Adrenal gland (tissue), 12 donors: ENCODE data around the gene SERPINE1. TPM values are rescaled to one million over a fixed set of nuclear protein-coding genes. Genes with fewer than 3 reads are reported as not detected.
A peak's percentile ranks its signal among the peaks of the same experiment; 100 is the strongest.

Experiments
- DNase-seq, 7 donors: peaks; one replicate each; pipeline ENCODE4 v3.0.0-alpha.2; 2019 to 2020
- H3K27ac ChIP-seq, 5 donors: fragments of 200-600 bp; sonication (generic) in 4 of 5; 1 replicate in 3 of 5; 2 replicates in 2 of 5; pipeline versions ENCODE4 v1.5.1 to v1.8.0; 2016 to 2020; ENCODE audit warnings: mild to moderate bottlenecking in 1 of 5
- H3K27me3 ChIP-seq: fragments of 200-600 bp; 2 replicates; pipeline ENCODE4 v1.8.0; 2021
- H3K36me3 ChIP-seq, 2 donors: fragments of 200-600 bp; replicated peaks in 1 of 2; 1 replicate in 1 of 2; 2 replicates in 1 of 2; pipeline versions ENCODE4 v1.5.1 to v1.8.0; 2018 to 2022
- H3K4me1 ChIP-seq, 2 donors: fragments of 200-600 bp; replicated peaks in 1 of 2; 1 replicate in 1 of 2; 2 replicates in 1 of 2; pipeline versions ENCODE4 v1.5.1 to v1.8.0; 2018 to 2021
- H3K4me3 ChIP-seq, 4 donors: fragments of 200-600 bp; sonication (generic) in 3 of 4; one replicate each; pipeline ENCODE4 v1.5.1; 2016 to 2018
- H3K9me3 ChIP-seq, 3 donors: fragments of 200-600 bp; sonication (generic) in 1 of 3; replicated peaks in 1 of 3; 1 replicate in 2 of 3; 2 replicates in 1 of 3; pipeline versions ENCODE4 v1.5.1 to v1.8.0; 2016 to 2021
- CTCF ChIP-seq, 6 experiments: fragments of 450-650 bp in 4 of 6; fragments of 200-600 bp in 2 of 6; sonication (generic) in 1 of 6; IDR thresholded peaks; 1 replicate in 5 of 6; 2 replicates in 1 of 6; pipeline versions ENCODE4 v1.5.1 to v1.8.0; 2016 to 2021; ENCODE audit warnings: antibody characterized with exemption in 6 of 6, mild to moderate bottlenecking in 2 of 6, moderate library complexity in 1 of 6
- POLR2A ChIP-seq, 2 donors: fragments of 450-650 bp; IDR thresholded peaks; one replicate each; pipeline ENCODE4 v1.6.1; 2017; ENCODE audit warnings: antibody characterized with exemption in 2 of 2, mild to moderate bottlenecking in 2 of 2, moderate library complexity in 1 of 2
- WGBS, 4 donors: extraction: QIAGEN DNeasy Blood & Tissue Kit in 2 of 4; methylation state at CpG; one replicate each; pipeline versions ENCODE4 v1.1.5 to v1.1.7; 2013 to 2017; 5-methylcytosine and 5-hydroxymethylcytosine counted together
- intact Hi-C, 2 donors: fragments of 100-400 bp; cut with DNase I; formaldehyde crosslinking; loops; one replicate each; pipeline versions ENCODE4 v1.14.1 to v1.15.0; 2022 to 2023
- polyA plus RNA-seq, 3 donors: library from polyadenylated mRNA; stranded (reverse); fragments of 200-250 nt in 2 of 3; fragments of 350-450 nt in 1 of 3; fragmentation: Illumina TruSeq in 1 of 3; extraction: RNeasy Lipid Tissue Mini Kit (QIAGEN cat#74804) in 1 of 3; gene quantifications; one replicate each; pipeline ENCODE4 v1.2.3, GENCODE V29; 2013 to 2014
- total RNA-seq, 9 donors: library from RNA; depleted of rRNA in 4 of 9; stranded (reverse); fragments of >200 nt in 4 of 9; fragments of 120-200 nt in 1 of 9; fragmentation: NEBNext Ultra II Directional in 1 of 9; extraction: Animal tissue kit (Norgen Biotek cat#: 25700) in 1 of 9; gene quantifications; one replicate each; pipeline versions ENCODE4 v1.1.0 to v1.2.4, GENCODE V29; 2013 to 2023
- donor health status: healthy with polysubstance abuse.
- donor health status: Bipolar disorder and iron deficiency.
- donor health status: DM: yes; HTN: yes; CAD: no.
- donor health status: DM: no; HTN: no; CAD: no.
- donor health status: DM: no; HTN: no; CAD: no.
- donor health status: DM: yes; HTN: yes; CAD: no.

Gene SERPINE1
- total and polyA plus RNA-seq, 12 donors, result 4.8 to 118 (median 20.9) TPM

DNA sequence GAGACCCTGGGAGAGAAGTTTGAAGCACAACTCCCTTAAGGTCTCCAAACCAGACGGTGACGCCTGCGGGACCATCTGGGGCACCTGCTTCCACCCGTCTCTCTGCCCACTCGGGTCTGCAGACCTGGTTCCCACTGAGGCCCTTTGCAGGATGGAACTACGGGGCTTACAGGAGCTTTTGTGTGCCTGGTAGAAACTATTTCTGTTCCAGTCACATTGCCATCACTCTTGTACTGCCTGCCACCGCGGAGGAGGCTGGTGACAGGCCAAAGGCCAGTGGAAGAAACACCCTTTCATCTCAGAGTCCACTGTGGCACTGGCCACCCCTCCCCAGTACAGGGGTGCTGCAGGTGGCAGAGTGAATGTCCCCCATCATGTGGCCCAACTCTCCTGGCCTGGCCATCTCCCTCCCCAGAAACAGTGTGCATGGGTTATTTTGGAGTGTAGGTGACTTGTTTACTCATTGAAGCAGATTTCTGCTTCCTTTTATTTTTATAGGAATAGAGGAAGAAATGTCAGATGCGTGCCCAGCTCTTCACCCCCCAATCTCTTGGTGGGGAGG lies 10.8 kb downstream of the SERPINE1 start:
- DNase-seq, result no peak
- Histone ChIP-seq H3K9me3 (no peaks in the 10 kb centered on the region), H3K27ac (peak overlapping the region; percentile 27 to 89 (median 53)), H3K4me1 (peaks cover 0 to 15% of the 10 kb centered on the region in 2 donors), H3K27me3 (no peaks in the 10 kb centered on the region), H3K4me3 (peak overlapping the region in 1 of 4 donors; percentile 31), H3K36me3 (no peaks in the 10 kb centered on the region)
- intact Hi-C loops, result loop anchor here in 1 of 2 donors (2.0 kb wide), 1 partner anchor 49 kb away; no protein-coding TSS in a partner anchor
- no peak for TF ChIP-seq POLR2A (IDR thresholded peaks at IDR 0.05)
- no peak for TF ChIP-seq CTCF (IDR thresholded peaks at IDR 0.05)
- WGBS, 4 donors, result 68 to 71% (median 69%) methylated on average over 5 to 9 of the region's 9 CpGs

GRCh38 chr7:101138213-101138870 lies 11.4 kb downstream of the SERPINE1 start:
- TF ChIP-seq CTCF (IDR thresholded peaks at IDR 0.05) (peak; percentile 77 to 98 (median 84)), POLR2A (IDR thresholded peaks at IDR 0.05) (peak in 1 of 2 donors; percentile 25)
- Histone ChIP-seq H3K27ac (peak overlapping the region; percentile 27 to 89 (median 53)), H3K36me3 (no peaks in the 10 kb centered on the region), H3K27me3 (no peaks in the 10 kb centered on the region), H3K9me3 (no peaks in the 10 kb centered on the region), H3K4me3 (peak overlapping the region in 1 of 4 donors; percentile 31), H3K4me1 (peaks cover 0 to 15% of the 10 kb centered on the region in 2 donors)
- intact Hi-C loops, result loop anchor here in 1 of 2 donors (2.0 kb wide), 1 partner anchor 50 kb away; no protein-coding TSS in a partner anchor
- WGBS, 4 donors, result 4 to 5% (median 4%) methylated on average over 16 of the region's 16 CpGs
- peak; percentile 88 to 96 (median 95) for DNase-seq

GRCh38 chr7:101140339-101140699 lies 13.4 kb downstream of the SERPINE1 start:
- DNase-seq, result no peak
- WGBS, 4 donors, result 32 to 48% (median 42%) methylated on average over 3 of the region's 3 CpGs
- H3K4me3 ChIP-seq, result no peak overlapping the region
- no peaks in the 10 kb centered on the region for H3K27me3 ChIP-seq
- no peak overlapping the region for H3K27ac ChIP-seq
- peaks cover 4 to 15% of the 10 kb centered on the region in 2 donors for H3K4me1 ChIP-seq
- H3K9me3 ChIP-seq, result no peaks in the 10 kb centered on the region
- TF ChIP-seq POLR2A (IDR thresholded peaks at IDR 0.05) (no peak), CTCF (IDR thresholded peaks at IDR 0.05) (no peak)
- no peaks in the 10 kb centered on the region for H3K36me3 ChIP-seq
- intact Hi-C loops, result loop anchor here in 1 of 2 donors (10.0 kb wide), 1 partner anchor 154 kb away; no protein-coding TSS in a partner anchor

DNA sequence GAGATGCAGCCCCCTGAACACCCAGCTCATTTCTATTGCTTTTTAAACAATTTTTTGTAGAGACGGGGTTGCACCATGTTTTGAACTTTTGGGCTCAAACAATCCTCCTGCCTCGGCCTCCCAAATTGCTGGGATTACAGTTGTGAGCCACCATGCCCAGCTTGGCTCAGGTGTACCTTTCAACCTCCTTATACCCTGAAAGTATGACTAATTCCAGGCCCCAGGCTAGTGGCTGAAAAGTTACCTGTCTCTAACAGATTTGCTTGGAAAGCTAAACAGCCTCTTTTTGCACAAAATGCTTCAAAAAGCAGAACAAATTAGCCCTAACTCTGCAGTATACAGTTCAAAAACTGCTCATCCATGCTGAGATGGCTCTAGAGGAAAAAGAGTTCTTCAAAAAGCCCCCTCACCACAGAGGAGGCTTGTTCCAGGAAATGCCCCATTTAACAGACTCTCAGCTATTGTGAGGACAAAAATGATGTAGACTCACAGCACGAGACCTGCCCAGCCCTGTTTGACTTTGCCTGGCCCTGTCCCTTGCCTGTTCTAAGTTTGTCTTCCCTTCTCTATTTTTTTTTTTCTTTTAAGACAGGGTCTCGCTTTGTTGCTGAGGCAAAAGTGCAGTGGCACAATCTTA lies 14.0 kb downstream of the SERPINE1 start:
- no peak overlapping the region for H3K4me3 ChIP-seq
- peaks cover 4 to 15% of the 10 kb centered on the region in 2 donors for H3K4me1 ChIP-seq
- H3K9me3 ChIP-seq, result no peaks in the 10 kb centered on the region
- H3K36me3 ChIP-seq, result no peaks in the 10 kb centered on the region
- DNase-seq, result no peak
- H3K27me3 ChIP-seq, result no peaks in the 10 kb centered on the region
- TF ChIP-seq CTCF (IDR thresholded peaks at IDR 0.05), result no peak
- TF ChIP-seq POLR2A (IDR thresholded peaks at IDR 0.05), result no peak
- intact Hi-C loops, result loop anchor here in 1 of 2 donors (10.0 kb wide), 1 partner anchor 154 kb away; no protein-coding TSS in a partner anchor
- H3K27ac ChIP-seq, result no peak overlapping the region
- 87 to 91% (median 90%) methylated on average over 4 of the region's 4 CpGs for WGBS, 4 donors
